Measurements from ENCODE around the gene KDM4B.

GRCh38 chr19:4939466-4939865, 29.4 kb upstream of the KDM4B start:
- TF ChIP-seq POLR2A (IDR thresholded peaks at IDR 0.05) (no peak), CTCF (IDR thresholded peaks at IDR 0.05) (no peak)
